ENCODE results near the gene TEAD1.

DNA sequence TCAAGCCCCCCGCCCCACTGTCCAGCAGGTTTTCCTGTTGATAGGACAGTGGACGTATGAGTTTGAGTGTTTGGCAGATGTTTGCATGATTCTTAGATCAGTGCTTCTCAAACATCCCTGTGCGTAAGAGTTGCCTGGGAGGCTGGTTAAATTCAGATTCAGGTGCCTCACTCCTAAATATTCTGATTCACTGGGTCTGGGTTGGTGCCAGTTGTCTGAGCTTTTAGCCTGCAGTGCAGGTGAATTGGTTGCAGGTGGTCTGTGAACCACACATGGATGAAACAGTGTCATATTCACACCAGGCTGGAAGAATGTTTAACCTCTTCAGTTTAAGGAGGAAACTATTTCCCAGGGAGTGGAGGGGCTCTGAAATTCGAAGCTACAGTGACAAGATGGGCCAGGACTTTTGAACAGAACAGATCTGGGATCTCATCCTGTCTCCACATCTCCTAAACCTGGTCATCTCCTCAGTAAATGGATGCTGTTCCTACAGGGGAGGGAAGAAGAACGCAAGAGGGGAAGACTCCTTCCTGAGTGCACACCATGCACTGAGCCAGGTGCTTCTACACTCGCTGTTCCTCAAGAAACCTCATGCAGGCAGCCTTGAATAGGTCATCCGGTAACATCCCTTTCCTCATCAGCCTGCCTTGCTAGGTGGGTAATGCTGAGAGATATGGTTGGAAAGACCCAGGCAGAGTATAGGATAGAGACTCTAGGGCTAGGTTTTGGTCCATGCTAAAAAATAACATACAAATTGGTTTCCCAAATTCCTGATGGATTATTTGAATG lies 47.8 kb downstream of the TEAD1 start:
- TF ChIP-seq, protein P1, sequence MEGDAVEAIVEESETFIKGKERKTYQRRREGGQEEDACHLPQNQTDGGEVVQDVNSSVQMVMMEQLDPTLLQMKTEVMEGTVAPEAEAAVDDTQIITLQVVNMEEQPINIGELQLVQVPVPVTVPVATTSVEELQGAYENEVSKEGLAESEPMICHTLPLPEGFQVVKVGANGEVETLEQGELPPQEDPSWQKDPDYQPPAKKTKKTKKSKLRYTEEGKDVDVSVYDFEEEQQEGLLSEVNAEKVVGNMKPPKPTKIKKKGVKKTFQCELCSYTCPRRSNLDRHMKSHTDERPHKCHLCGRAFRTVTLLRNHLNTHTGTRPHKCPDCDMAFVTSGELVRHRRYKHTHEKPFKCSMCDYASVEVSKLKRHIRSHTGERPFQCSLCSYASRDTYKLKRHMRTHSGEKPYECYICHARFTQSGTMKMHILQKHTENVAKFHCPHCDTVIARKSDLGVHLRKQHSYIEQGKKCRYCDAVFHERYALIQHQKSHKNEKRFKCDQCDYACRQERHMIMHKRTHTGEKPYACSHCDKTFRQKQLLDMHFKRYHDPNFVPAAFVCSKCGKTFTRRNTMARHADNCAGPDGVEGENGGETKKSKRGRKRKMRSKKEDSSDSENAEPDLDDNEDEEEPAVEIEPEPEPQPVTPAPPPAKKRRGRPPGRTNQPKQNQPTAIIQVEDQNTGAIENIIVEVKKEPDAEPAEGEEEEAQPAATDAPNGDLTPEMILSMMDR (IDR thresholded peaks at IDR 0.05) = no peak
- TF ChIP-seq POLR2A (IDR thresholded peaks at IDR 0.05) = no peak
